Activated T-cell treated with anti-CD3 and anti-CD28 coated beads, Interleukin-2, amount 50 U/mL, for 1 hour (primary cell): ENCODE results near the gene HS3ST6.
"Not testable (repeated sequence)": the region's sequence is repeated elsewhere in the genome, so short reads cannot be mapped to it uniquely, and the experiment has no call there.

Experiments
- DNase-seq: peaks from one replicate; pipeline ENCODE4 v3.0.0-alpha.2; 2020

Gene HS3ST6

DNA sequence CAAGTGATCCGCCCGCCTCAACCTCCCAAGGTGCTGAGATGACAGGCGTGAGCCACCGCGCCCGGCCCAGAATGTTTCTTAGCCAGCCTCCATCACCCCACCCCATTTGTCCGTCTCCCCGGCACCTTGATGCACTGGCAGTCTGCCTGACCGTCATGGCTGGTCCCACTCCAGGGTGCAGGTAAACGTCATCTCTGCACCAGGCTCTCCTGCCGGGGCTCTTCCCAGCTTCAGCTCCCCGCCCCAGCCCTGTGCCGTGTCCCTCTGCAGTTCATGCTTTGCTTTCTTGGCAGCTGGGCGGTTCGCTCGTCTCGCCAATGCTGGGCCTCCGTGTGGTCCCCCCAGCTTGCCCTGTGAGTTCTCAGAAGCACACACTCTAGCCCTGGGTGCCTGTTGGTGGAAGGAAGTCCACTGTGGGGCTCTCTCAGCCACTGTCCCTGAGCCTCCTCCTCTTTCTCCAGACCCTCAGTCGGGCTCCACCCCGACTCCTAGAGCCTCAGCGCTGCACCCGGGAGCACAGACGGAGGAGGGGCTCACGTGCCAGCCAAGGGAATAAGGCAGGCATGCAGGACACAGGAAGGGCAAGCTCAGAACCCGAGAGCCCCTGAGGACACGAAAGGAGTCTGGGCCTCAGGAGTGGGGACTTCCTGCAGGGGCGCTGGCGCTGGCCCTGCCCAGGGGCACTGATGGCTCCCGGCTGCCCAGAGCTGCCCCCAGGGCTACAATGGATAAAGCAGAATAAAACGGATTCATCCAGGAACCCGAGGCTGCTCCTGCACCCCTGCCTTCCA lies 12.0 kb downstream of the HS3ST6 start:
- DNase-seq = no peak

GRCh38 chr16:1903845-1904840 lies 14.1 kb downstream of the HS3ST6 start:
- DNase-seq = no peak

- no peak for DNase-seq
These were observed 15.0 kb downstream of the HS3ST6 start for GRCh38 chr16:1903220-1903574.

DNA sequence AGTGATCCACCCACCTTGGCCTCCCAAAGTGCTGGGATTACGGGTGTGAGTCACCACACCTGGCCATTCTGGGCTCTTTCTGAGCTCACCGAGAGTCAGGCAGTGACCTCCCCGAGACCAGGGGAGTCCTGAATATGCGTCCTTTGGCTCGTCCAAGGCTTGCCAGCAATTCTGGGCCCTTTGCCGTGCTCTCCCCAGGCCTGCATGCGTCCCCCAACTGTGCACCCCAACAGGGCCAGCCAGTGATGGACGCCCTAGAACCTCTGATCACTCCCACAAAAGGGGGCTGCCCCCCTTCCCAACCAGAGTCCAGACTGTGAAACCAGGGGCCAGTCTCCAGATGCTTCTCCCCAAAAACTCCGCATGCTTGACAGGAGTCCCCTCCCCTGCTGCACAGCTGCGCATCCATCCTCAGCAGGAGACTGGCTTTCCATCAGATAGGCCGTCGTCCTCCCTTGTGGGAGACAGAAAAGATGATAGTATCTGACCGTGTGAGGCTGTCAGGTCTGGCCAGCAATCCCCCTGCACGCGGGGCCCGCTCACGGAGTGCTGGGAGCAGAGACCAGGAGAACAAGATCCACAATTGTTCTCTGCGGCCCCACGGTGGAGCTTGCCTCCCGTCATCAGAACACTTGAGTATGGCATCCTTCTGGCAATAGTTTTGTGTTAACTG lies 15.5 kb downstream of the HS3ST6 start:
- DNase-seq = no peak

DNA sequence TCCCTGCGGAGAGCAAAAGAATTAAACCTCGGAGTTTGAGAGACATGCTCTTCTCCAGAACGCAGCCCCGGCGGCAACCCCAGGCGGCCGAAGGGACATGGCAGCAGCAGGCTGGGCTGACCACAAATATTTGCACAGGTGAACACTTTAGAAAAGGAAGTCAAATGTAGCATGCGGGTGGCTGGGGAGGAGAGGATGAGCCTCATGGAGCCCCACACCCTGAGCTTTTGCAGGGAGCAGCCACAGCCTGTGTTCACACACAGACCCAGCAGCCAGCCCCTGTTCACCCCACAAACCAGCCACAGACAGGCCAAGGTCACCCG lies 17.8 kb downstream of the HS3ST6 start:
- DNase-seq = no peak

- no peak for DNase-seq
These were observed 18.4 kb downstream of the HS3ST6 start for GRCh38 chr16:1899641-1900451.

GRCh38 chr16:1897692-1898091 lies 20.5 kb downstream of the HS3ST6 start:
- DNase-seq = not testable (repeated sequence)

DNA sequence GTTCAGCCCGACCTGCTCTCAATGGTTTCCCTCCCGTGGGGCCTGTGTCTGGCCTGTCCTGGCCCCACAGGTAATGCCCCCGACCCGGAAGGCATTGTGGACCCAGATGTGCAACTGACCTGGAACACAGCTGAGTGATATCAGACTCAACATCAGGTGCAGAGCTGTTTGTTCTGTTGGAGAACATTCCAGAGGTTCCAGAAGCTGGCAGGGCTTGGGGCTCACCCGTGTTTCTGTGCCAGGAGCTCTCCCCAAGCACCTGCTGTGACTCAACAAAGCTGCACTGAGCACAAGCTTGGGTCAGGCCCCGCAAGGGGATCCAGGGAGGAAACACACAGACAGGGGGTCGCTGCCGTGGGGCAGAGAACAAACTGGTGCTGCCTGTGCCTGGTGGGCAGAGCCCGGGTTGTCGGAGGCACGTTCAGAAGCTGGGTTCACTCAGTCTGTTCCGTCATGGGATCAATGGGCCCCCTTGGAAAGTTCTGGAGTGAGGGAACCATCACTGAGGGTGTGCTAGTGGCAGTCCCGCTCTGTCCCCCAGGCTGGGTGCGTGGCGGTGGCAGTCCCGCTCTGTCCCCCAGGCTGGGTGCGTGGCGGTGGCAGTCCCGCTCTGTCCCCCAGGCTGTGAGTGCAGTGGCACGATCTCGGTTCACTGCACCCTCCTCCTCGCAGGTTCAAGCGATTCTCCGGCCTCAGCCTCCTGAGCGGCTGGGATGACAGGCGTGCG lies 22.1 kb downstream of the HS3ST6 start:
- DNase-seq = no peak

GRCh38 chr16:1895068-1895467 lies 23.1 kb downstream of the HS3ST6 start:
- DNase-seq = no peak

- DNase-seq = no peak
These were observed 27.5 kb downstream of the HS3ST6 start for GRCh38 chr16:1890708-1891050.

DNA sequence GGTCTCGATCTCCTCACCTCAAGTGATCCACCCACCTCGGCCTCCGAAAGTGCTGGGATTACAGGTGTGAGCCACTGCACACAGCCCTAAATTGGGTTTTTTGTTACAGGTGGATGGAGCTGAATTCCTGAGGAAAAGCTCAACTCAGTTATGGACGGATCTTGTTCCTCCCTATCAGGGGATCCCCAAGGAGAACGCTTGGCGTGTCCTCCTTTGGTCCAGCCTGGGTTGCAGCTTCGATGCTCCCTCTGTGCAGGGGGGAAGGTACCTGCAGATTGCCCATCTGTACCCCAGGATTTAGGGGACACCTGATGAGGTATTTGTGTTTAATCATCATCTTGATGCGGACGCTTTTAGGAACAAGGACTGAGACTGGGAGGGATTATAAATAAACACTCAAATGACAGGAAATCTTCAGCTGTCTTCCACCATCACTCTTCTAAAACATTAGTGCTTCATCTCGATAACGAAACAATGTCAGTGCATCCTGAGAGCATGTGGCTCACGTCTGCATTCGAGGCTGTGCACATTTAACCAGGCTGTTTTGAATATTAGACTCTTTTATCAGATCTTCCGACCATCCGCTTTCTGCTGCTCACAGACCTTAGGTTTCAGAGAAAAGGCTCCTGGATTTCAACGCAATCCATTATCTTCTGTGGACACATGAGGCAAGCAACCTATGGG lies 28.0 kb downstream of the HS3ST6 start:
- no peak for DNase-seq

- no peak for DNase-seq
These were observed 30.4 kb downstream of the HS3ST6 start for GRCh38 chr16:1887711-1888354.

- no peak for DNase-seq
These were observed 33.3 kb downstream of the HS3ST6 start for GRCh38 chr16:1884889-1885288.

GRCh38 chr16:1884155-1884760 lies 34.0 kb downstream of the HS3ST6 start:
- no peak for DNase-seq

DNA sequence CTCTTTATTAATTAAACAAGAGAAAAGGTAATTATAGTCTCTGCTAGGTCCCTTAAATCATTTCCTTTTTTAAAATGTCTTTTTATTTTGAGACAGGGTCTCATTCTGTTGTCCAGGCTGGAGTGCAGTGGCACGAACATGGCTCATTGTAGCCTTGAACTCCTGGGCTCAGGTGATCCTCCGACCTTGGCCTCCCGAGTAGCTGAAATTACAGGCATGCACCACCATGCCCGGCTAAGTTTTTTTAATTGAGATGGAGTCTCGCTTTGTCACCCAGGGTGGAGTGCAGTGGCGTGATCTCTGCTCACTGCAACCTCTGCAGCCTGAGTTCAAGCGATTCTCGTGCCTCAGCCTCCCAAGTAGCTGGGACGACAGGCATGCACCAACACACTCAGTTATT lies 37.0 kb downstream of the HS3ST6 start:
- DNase-seq = not testable (repeated sequence)

DNA sequence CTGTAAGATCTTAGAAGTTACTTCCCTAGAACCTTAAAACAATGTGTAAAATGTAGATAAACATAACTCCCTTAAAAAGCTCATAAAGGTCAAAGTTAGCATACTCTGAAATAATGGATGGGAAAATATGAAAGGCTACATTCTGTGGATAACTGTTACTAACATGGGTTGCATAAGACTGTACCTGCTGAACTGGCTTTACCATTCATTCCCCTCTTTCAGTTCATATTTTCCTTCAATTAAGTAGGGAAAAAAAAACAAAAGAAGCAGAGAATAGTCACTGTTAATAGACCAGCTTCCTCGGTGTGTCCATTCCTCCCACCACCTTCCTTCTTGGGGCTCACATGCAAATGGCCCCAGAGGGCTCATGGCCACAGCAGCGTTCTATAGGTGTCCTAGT lies 38.7 kb downstream of the HS3ST6 start:
- no peak for DNase-seq

DNA sequence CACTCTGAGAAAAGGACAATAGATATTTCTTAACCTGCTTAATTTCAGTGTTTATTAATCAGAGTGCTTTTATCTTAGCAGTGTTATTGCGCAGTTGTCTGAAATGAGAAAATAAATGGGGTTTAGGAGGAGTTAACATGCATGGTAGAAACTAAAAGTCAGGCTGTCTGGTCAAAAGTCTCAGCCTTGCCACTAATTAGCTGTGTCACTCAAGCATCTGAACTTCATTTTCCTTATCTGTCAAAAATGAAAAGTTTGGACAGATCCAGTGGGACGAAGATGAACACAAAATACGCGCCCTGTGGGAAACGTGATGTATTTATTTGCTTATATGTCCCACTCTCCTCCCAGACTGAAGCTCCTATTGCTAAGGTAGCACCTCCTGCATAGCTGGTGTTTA lies 40.0 kb downstream of the HS3ST6 start:
- no peak for DNase-seq

- DNase-seq = no peak
These were observed 40.4 kb downstream of the HS3ST6 start for GRCh38 chr16:1877804-1878203.

DNA sequence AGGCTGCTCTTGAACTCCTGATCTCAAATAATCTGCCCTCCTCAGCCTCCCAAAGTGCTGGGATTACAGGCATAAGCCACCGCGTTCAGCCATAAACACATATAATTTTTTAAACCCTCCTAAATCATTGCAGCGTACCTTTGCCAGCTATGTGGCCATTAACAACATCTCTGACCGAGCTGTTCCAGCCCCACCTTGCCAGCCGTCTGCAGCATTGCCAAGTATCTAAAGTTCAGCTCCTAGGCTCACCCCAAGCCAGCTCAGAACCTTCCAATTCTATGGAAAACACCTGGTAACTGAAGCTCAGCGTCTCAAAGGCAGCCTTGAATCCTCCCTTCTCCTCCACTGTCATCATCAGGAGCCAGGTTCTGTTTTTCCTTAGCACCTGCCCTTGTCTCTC lies 41.1 kb downstream of the HS3ST6 start:
- DNase-seq = no peak

DNA sequence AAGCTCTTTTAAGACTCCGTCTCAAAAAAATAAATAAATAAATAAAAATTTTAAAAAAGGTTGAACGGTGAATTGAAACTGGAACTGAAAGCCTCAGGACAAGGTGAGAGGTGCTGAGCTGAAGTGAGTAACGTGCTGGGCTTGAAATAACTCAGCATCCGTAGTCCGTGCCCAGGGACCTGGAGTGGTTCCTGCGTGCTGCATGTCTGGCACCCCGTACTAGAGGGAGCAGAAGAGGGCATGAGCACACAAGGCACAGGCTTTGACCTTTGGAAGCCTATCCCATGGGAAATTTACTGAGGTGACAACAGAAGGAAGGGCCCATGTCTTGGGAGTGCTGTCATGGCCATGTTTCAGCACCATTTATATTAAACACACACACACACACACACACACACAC lies 41.7 kb downstream of the HS3ST6 start:
- no peak for DNase-seq

DNA sequence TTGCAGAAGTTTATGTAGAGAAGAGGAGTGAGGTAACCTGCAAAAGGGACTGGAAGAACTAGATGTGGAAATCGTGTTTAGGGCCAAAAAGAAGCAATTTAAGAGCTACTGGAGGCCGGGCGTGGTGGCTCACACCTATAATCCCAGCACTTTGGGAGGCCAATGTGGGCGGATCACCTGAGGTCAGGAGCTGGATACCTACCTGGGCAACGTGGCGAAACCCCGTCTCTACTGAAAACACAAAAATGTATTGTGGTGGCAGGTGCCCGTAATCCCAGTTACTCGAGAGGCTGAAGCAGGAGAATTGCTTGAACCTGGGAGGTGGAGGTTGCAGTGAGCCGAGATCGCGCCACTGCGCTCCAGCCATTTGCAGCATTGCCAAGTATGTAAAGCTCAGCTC lies 42.1 kb downstream of the HS3ST6 start:
- DNase-seq = not testable (repeated sequence)
